ENCODE measurements around the gene PTHLH.
A peak's percentile ranks its signal among the peaks of the same experiment; 100 is the strongest.

PTHLH gene

GRCh38 chr12:27973487-27973890 lies 956 bp upstream of the PTHLH start:
- DNase-seq = no peak

- no peak for DNase-seq
Observed at GRCh38 chr12:27971606-27972005, 927 bp downstream of the PTHLH start.

- DNase-seq = no peak
Observed at GRCh38 chr12:27971121-27971489, 1.4 kb downstream of the PTHLH start.

- no peak for DNase-seq
Observed at GRCh38 chr12:27970401-27971120, 2.0 kb downstream of the PTHLH start.

GRCh38 chr12:27969624-27970400 lies 2.7 kb downstream of the PTHLH start:
- no peak for DNase-seq

- no peak for DNase-seq
Observed at GRCh38 chr12:27968972-27969623, 3.4 kb downstream of the PTHLH start.

- DNase-seq = no peak
Observed at GRCh38 chr12:27967551-27968054, 4.9 kb downstream of the PTHLH start.

GRCh38 chr12:27966870-27967269 lies 5.7 kb downstream of the PTHLH start:
- DNase-seq = no peak

GRCh38 chr12:27965966-27966365 lies 6.6 kb downstream of the PTHLH start:
- DNase-seq = no peak

- no peak for DNase-seq
Observed at GRCh38 chr12:27965411-27965810, 7.1 kb downstream of the PTHLH start.

- no peak for DNase-seq
Observed at GRCh38 chr12:27964123-27964522, 8.4 kb downstream of the PTHLH start.

GRCh38 chr12:27960821-27961220 lies 11.7 kb downstream of the PTHLH start:
- DNase-seq = no peak

GRCh38 chr12:27958675-27959074 lies 13.9 kb downstream of the PTHLH start:
- no peak for DNase-seq

- DNase-seq = no peak
Observed at GRCh38 chr12:27957366-27957765, 15.2 kb downstream of the PTHLH start.

- DNase-seq = no peak
Observed at GRCh38 chr12:27953817-27954216, 18.7 kb downstream of the PTHLH start.

- DNase-seq = no peak
Observed at GRCh38 chr12:27953348-27953747, 19.2 kb downstream of the PTHLH start.

- DNase-seq = no peak
Observed at GRCh38 chr12:27952510-27952909, 20.0 kb downstream of the PTHLH start.

- no peak for DNase-seq
Observed at GRCh38 chr12:27951898-27952297, 20.6 kb downstream of the PTHLH start.

- no peak for DNase-seq
Observed at GRCh38 chr12:27946421-27946820, 26.1 kb downstream of the PTHLH start.

GRCh38 chr12:27940756-27941402 lies 31.7 kb downstream of the PTHLH start:
- DNase-seq = peak; percentile 19

- DNase-seq = no peak
Observed at GRCh38 chr12:27940245-27940644, 32.3 kb downstream of the PTHLH start.

GRCh38 chr12:27937768-27938167 lies 34.8 kb downstream of the PTHLH start:
- no peak for DNase-seq

- no peak for DNase-seq
Observed at GRCh38 chr12:27936196-27936595, 36.3 kb downstream of the PTHLH start.

All from NCI-H2107 (cell line).